HG03280 (cell line): ENCODE data around the gene IFNL3.
"Not testable (repeated sequence)": the region's sequence is repeated elsewhere in the genome, so short reads cannot be mapped to it uniquely, and the experiment has no call there.

ENCODE experiments used
- ATAC-seq: cut with Tn5 transposase; IDR thresholded peaks from one replicate; pipeline ENCODE4 v1.9.1; 2021; ENCODE audit warnings: mild to moderate bottlenecking, moderate library complexity; ENCODE audit not compliant: unreplicated experiment

Gene IFNL3

GRCh38 chr19:39244410-39245100 is at the start of gene IFNL3:
Gene IFNL3, minus strand, starts transcription at chr19:39245006. Its CDS starts 39 bp downstream, at chr19:39244967.
- ATAC-seq: not testable (repeated sequence)

GRCh38 chr19:39293394-39293793 is 48.6 kb upstream of the IFNL3 start:
- ATAC-seq: no peak

GRCh38 chr19:39284032-39284431 is 39.2 kb upstream of the IFNL3 start:
- no peak for ATAC-seq

GRCh38 chr19:39282021-39282420 is 37.2 kb upstream of the IFNL3 start:
- ATAC-seq: no peak

- ATAC-seq: no peak
Measured at GRCh38 chr19:39277598-39277997, 32.8 kb upstream of the IFNL3 start.

GRCh38 chr19:39276740-39277139 is 31.9 kb upstream of the IFNL3 start:
- ATAC-seq: no peak

GRCh38 chr19:39275578-39275977 is 30.8 kb upstream of the IFNL3 start:
- no peak for ATAC-seq

- ATAC-seq: not testable (repeated sequence)
Measured at GRCh38 chr19:39273859-39274258, 29.1 kb upstream of the IFNL3 start.

GRCh38 chr19:39270036-39270871 is 25.4 kb upstream of the IFNL3 start:
- ATAC-seq: no peak

- ATAC-seq: not testable (repeated sequence)
Measured at GRCh38 chr19:39269369-39269768, 24.6 kb upstream of the IFNL3 start.

- not testable (repeated sequence) for ATAC-seq
Measured at GRCh38 chr19:39268531-39269223, 23.9 kb upstream of the IFNL3 start.

GRCh38 chr19:39268085-39268484 is 23.3 kb upstream of the IFNL3 start, which contains the start of gene IFNL2:
Gene IFNL2, plus strand, starts transcription at chr19:39268396. Its CDS starts 173 bp downstream, at chr19:39268569.
- not testable (repeated sequence) for ATAC-seq

- no peak for ATAC-seq
Measured at GRCh38 chr19:39265321-39265916, 20.6 kb upstream of the IFNL3 start.

GRCh38 chr19:39264306-39265290 is 19.8 kb upstream of the IFNL3 start:
- no peak for ATAC-seq

GRCh38 chr19:39263912-39264305 is 19.1 kb upstream of the IFNL3 start:
- no peak for ATAC-seq

GRCh38 chr19:39262496-39262895 is 17.7 kb upstream of the IFNL3 start:
- ATAC-seq: no peak

GRCh38 chr19:39261704-39262103 is 16.9 kb upstream of the IFNL3 start:
- ATAC-seq: no peak

GRCh38 chr19:39257227-39257626 is 12.4 kb upstream of the IFNL3 start:
- no peak for ATAC-seq

- no peak for ATAC-seq
Measured at GRCh38 chr19:39254531-39255345, 9.9 kb upstream of the IFNL3 start.
